GM12892 (cell line): ENCODE measurements around the gene MME.
"Not testable (repeated sequence)": the region's sequence is repeated elsewhere in the genome, so short reads cannot be mapped to it uniquely, and the experiment has no call there.

Experiments used
- DNase-seq: peaks from one replicate; pipeline ENCODE4 v3.0.0; 2011; ENCODE audit not compliant: insufficient read length
- FAIRE-seq: peaks from 2 replicates; lab custom pipeline; 2011; peaks lifted over from hg19 to GRCh38; lab: Jason Lieb, UNC
- POLR2A ChIP-seq: IDR thresholded peaks from 2 replicates; pipeline ENCODE4 v1.6.1; 2011; ENCODE audit warnings: low read depth, low read length, control low read depth
- POLR2AphosphoS5 ChIP-seq: IDR thresholded peaks from 2 replicates; pipeline ENCODE4 v1.6.1; 2011; ENCODE audit warnings: low read depth, low read length, control low read depth
- TAF1 ChIP-seq: IDR thresholded peaks from 2 replicates; pipeline ENCODE4 v1.6.1; 2011; ENCODE audit warnings: low read depth, mild to moderate bottlenecking, control low read depth, low read length, borderline replicate concordance

The MME gene

GRCh38 chr3:155204851-155205250 lies 124.7 kb downstream of the MME start:
- FAIRE-seq (no peak), DNase-seq (no peak)
- TF ChIP-seq POLR2A (no peak), TAF1 (no peak), POLR2AphosphoS5 (no peak)

GRCh38 chr3:155208183-155208800 lies 128.2 kb downstream of the MME start:
- FAIRE-seq (no peak), DNase-seq (no peak)
- TF ChIP-seq POLR2A: no peak

- FAIRE-seq (no peak), DNase-seq (no peak)
- TF ChIP-seq POLR2AphosphoS5: no peak
- TF ChIP-seq TAF1: no peak
- TF ChIP-seq POLR2A: no peak
These were observed 130.6 kb downstream of the MME start for GRCh38 chr3:155210736-155211135.

GRCh38 chr3:155211266-155211665 lies 131.1 kb downstream of the MME start:
- no peak for FAIRE-seq

GRCh38 chr3:155211940-155212339 lies 131.8 kb downstream of the MME start:
- FAIRE-seq: no peak
- no peak for DNase-seq
- TF ChIP-seq POLR2AphosphoS5: no peak
- TF ChIP-seq TAF1: no peak

More at GRCh38 chr3:155211266-155211665, 131.1 kb downstream of the MME start:
- TF ChIP-seq POLR2AphosphoS5 (no peak), TAF1 (no peak), POLR2A (no peak)
- DNase-seq: no peak

GRCh38 chr3:155216007-155216406 lies 135.9 kb downstream of the MME start:
- FAIRE-seq: not testable (repeated sequence)

GRCh38 chr3:155217591-155217990 lies 137.5 kb downstream of the MME start:
- FAIRE-seq: no peak
- DNase-seq: no peak
- TF ChIP-seq POLR2AphosphoS5: no peak
- TF ChIP-seq POLR2A: no peak
- TF ChIP-seq TAF1: no peak

More at GRCh38 chr3:155216007-155216406, 135.9 kb downstream of the MME start:
- not testable (repeated sequence) for DNase-seq

GRCh38 chr3:155218462-155218861 lies 138.3 kb downstream of the MME start:
- FAIRE-seq: no peak
- TF ChIP-seq POLR2A (no peak), TAF1 (no peak), POLR2AphosphoS5 (no peak)
- DNase-seq: no peak

- TF ChIP-seq POLR2AphosphoS5: no peak
- no peak for TF ChIP-seq POLR2A
- no peak for TF ChIP-seq TAF1
- DNase-seq: no peak
- FAIRE-seq: no peak
These were observed 139.0 kb downstream of the MME start for GRCh38 chr3:155219106-155219505.

- no peak for DNase-seq
- no peak for FAIRE-seq
These were observed 145.3 kb downstream of the MME start for GRCh38 chr3:155225417-155225816.

GRCh38 chr3:155227141-155227540 lies 147.0 kb downstream of the MME start:
- FAIRE-seq: no peak
- no peak for DNase-seq
- no peak for TF ChIP-seq POLR2A
- no peak for TF ChIP-seq TAF1
- TF ChIP-seq POLR2AphosphoS5: no peak

More at GRCh38 chr3:155225417-155225816, 145.3 kb downstream of the MME start:
- TF ChIP-seq POLR2AphosphoS5: no peak
- no peak for TF ChIP-seq POLR2A
- TF ChIP-seq TAF1: no peak

GRCh38 chr3:155228676-155229075 lies 148.6 kb downstream of the MME start:
- TF ChIP-seq POLR2A (no peak), POLR2AphosphoS5 (no peak), TAF1 (no peak)
- FAIRE-seq: no peak
- DNase-seq: no peak
